ENCODE data around the gene ALDH3B2.

Gene ALDH3B2

DNA sequence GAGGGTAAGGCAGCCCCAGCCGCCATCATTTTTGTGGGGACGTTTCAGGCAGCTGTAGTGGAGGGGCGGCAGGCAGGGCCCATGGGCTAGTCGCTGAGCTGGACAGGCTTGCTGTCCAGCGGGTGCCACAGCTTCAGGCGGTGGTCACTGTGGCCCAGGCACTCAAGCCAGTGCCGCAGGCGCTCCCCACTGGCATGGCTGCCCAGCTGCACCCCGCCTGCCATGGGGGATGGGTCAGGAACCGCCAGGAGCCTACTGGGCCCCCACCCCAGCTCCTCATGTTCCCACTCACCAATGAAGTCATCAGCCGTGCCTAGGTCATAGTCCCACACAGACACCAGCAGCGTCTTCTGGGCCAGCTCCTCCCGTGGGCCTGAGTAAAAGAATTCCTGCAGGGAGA is 61.7 kb downstream of the ALDH3B2 start:
- H3K4me1 ChIP-seq (ENCODE audit: insufficient read depth, low read length) = peaks cover 10% of the 10 kb centered on the region; the same call in 1 of the 2 replicates

More for the DNA sequence above, 61.7 kb downstream of the ALDH3B2 start:
- H3K27me3 ChIP-seq (ENCODE audit: insufficient read depth, low read length) = peaks cover 22% of the 10 kb centered on the region
- no peak overlapping the region for H3K9ac ChIP-seq (ENCODE audit: low read depth, low read length)
- H3K4me3 ChIP-seq (ENCODE audit: low read length) = no peak overlapping the region
- no peak overlapping the region for H3K27ac ChIP-seq (ENCODE audit: low read length)
- peaks cover 16% of the 10 kb centered on the region for H3K36me3 ChIP-seq (ENCODE audit: insufficient read depth, low read depth, low read length)
- H3K9me3 ChIP-seq (ENCODE audit: insufficient read depth, low read depth, low read length) = no peaks in the 10 kb centered on the region
